Uterus (tissue), 4 donors: Measurements from ENCODE around the gene CES3. TPM values are rescaled to one million over a fixed set of nuclear protein-coding genes. Genes with fewer than 3 reads are reported as not detected.

ENCODE experiments used
- DNase-seq, 2 donors: peaks; one replicate each; pipeline ENCODE4 v3.0.0-alpha.2; 2019 to 2020
- H3K27ac ChIP-seq, 2 donors: fragments of 200-600 bp; sonication (generic); 1 replicate in 1 of 2; 2 replicates in 1 of 2; pipeline ENCODE4 v1.5.1; 2016 to 2018
- H3K27me3 ChIP-seq, 2 donors: fragments of 200-600 bp; sonication (generic); one replicate each; pipeline ENCODE4 v1.5.1; 2018 to 2019; ENCODE audit warnings: control low read depth in 1 of 2
- H3K36me3 ChIP-seq, 2 donors: fragments of 200-600 bp; sonication (generic); one replicate each; pipeline ENCODE4 v1.5.1; 2019; ENCODE audit warnings: control low read depth in 1 of 2
- H3K4me1 ChIP-seq, 2 donors: fragments of 200-600 bp; sonication (generic); one replicate each; pipeline ENCODE4 v1.5.1; 2018 to 2019; ENCODE audit warnings: control low read depth in 1 of 2
- H3K4me3 ChIP-seq, 2 donors: fragments of 200-600 bp; sonication (generic); 1 replicate in 1 of 2; 2 replicates in 1 of 2; pipeline ENCODE4 v1.5.1; 2018 to 2019; ENCODE audit warnings: mild to moderate bottlenecking in 1 of 2
- H3K9me3 ChIP-seq, 2 donors: fragments of 200-600 bp; sonication (generic); one replicate each; pipeline ENCODE4 v1.5.1; 2019; ENCODE audit warnings: control low read depth in 1 of 2
- POLR2A ChIP-seq, 2 donors: fragments of 450-650 bp; IDR thresholded peaks; one replicate each; pipeline ENCODE4 v1.6.1; 2016; ENCODE audit warnings: antibody characterized with exemption in 2 of 2, mild to moderate bottlenecking in 1 of 2, moderate library complexity in 1 of 2
- intact Hi-C: fragments of 100-400 bp; cut with DNase I; formaldehyde crosslinking; loops from one replicate; pipeline ENCODE4 v1.15.1; 2023; ENCODE audit warnings: low total_unique reads
- total RNA-seq, 4 donors: library from RNA; depleted of rRNA in 3 of 4; stranded (reverse); fragments of >200 nt in 3 of 4; gene quantifications; one replicate each; pipeline versions ENCODE4 v1.1.0 to v1.2.4, GENCODE V29; 2014 to 2023
- TF ChIP-seq, protein P1 (sequence below), 4 experiments: fragments of 200-600 bp in 2 of 4; fragments of 450-650 bp in 2 of 4; sonication (generic) in 2 of 4; IDR thresholded peaks; one replicate each; pipeline ENCODE4 v1.5.1; 2016 to 2019; ENCODE audit warnings: antibody characterized with exemption in 4 of 4, mild to moderate bottlenecking in 2 of 4, moderate library complexity in 1 of 4
- donor health status: DM: yes; HTN: yes; CAD: no.

Gene CES3
- total RNA-seq, 4 donors from 2014 or later, result 0.51 to 2.8 (median 0.86) TPM

GRCh38 chr16:66935314-66936011 lies 25.6 kb upstream of the CES3 start, which contains the start of gene CES2:
CES2 (plus strand) TSS chr16:66935516; CDS start chr16:66935636, 120 bp downstream.
- Histone ChIP-seq H3K9me3 (no peaks in the 10 kb centered on the region), H3K36me3 (no peaks in the 10 kb centered on the region), H3K27ac (peak within 1 kb of the TSS; percentile 91 to 93), H3K4me3 (peak within 1 kb of the TSS; percentile 78 to 94), H3K27me3 (no peaks in the 10 kb centered on the region), H3K4me1 (peaks cover 0 to 29% of the 10 kb centered on the region in 2 donors)
- intact Hi-C loops, result no loop called here
- no peak for TF ChIP-seq POLR2A (IDR thresholded peaks at IDR 0.05)
- TF ChIP-seq, protein P1, sequence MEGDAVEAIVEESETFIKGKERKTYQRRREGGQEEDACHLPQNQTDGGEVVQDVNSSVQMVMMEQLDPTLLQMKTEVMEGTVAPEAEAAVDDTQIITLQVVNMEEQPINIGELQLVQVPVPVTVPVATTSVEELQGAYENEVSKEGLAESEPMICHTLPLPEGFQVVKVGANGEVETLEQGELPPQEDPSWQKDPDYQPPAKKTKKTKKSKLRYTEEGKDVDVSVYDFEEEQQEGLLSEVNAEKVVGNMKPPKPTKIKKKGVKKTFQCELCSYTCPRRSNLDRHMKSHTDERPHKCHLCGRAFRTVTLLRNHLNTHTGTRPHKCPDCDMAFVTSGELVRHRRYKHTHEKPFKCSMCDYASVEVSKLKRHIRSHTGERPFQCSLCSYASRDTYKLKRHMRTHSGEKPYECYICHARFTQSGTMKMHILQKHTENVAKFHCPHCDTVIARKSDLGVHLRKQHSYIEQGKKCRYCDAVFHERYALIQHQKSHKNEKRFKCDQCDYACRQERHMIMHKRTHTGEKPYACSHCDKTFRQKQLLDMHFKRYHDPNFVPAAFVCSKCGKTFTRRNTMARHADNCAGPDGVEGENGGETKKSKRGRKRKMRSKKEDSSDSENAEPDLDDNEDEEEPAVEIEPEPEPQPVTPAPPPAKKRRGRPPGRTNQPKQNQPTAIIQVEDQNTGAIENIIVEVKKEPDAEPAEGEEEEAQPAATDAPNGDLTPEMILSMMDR (IDR thresholded peaks at IDR 0.05), result no peak
- no peak for DNase-seq

GRCh38 chr16:66936462-66936861 lies 24.6 kb upstream of the CES3 start:
- TF ChIP-seq POLR2A (IDR thresholded peaks at IDR 0.05), result no peak
- TF ChIP-seq, protein P1 (IDR thresholded peaks at IDR 0.05), result no peak
- Histone ChIP-seq H3K4me3 (no peak overlapping the region), H3K27ac (no peak overlapping the region), H3K36me3 (no peaks in the 10 kb centered on the region), H3K27me3 (no peaks in the 10 kb centered on the region), H3K9me3 (no peaks in the 10 kb centered on the region), H3K4me1 (peaks cover 0 to 29% of the 10 kb centered on the region in 2 donors)
- no peak for DNase-seq
- intact Hi-C loops, result no loop called here

DNA sequence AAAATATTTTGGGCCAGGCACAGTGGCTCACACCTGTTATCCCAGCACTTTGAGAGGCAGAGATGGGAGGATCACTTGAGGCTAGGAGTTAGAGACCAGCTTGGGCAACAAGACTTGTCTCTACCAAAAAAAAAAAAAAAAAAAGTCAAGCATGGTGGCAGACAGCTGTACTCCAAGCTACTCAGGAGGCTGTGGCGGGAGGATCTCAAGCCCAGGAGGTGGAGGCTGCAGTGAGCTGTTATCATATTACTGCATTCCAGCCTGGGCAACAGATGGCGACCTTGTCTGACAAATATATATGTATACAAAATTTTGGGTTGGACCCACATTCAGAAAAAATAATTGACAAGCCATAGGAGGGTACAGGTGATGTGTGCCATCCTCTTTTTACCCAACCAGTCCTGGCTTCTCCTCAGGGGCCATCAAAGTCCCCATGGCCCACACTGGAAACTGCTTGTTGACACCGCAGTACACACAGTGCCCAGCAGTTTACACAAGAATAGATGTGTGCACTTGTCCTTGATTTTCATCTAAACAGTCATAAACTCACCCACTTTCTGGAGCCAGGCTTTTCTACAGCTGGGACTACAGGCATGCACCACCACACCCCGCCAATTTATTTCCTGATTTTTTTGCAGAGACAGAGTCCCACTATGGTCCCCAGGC lies 24.0 kb upstream of the CES3 start:
- peaks cover 0 to 29% of the 10 kb centered on the region in 2 donors for H3K4me1 ChIP-seq
- no peaks in the 10 kb centered on the region for H3K36me3 ChIP-seq
- no peaks in the 10 kb centered on the region for H3K9me3 ChIP-seq
- H3K27me3 ChIP-seq, result no peaks in the 10 kb centered on the region
- intact Hi-C loops, result no loop called here
- H3K27ac ChIP-seq, result no peak overlapping the region
- H3K4me3 ChIP-seq, result no peak overlapping the region
- no peak for DNase-seq
- no peak for TF ChIP-seq POLR2A (IDR thresholded peaks at IDR 0.05)
- TF ChIP-seq, protein P1 (IDR thresholded peaks at IDR 0.05), result no peak

DNA sequence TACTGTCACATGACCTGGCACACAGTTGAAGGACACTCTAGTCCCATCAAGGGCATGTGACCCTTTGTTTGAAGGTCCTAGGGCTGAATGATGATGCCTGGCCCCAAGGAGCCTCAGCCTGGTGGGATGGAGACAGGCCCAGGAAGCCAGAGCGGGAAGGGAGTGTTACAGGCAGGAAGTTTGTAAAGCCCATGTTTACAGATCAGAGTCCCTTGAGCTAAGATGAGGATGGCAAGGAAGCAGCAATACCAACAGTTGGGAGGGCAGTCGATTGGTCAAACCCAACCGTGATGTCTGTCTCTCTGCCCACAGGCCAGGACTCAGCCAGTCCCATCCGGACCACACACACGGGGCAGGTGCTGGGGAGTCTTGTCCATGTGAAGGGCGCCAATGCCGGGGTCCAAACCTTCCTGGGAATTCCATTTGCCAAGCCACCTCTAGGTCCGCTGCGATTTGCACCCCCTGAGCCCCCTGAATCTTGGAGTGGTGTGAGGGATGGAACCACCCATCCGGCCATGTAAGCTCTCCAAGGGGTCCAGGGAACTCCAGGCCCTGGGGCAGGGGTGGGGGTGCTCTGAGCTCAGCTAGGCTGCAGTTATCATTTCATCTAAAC lies 23.2 kb upstream of the CES3 start:
- H3K27ac ChIP-seq, result no peak overlapping the region
- no peak for DNase-seq
- H3K27me3 ChIP-seq, result no peaks in the 10 kb centered on the region
- H3K9me3 ChIP-seq, result no peaks in the 10 kb centered on the region
- peaks cover 0 to 24% of the 10 kb centered on the region in 2 donors for H3K4me1 ChIP-seq
- H3K36me3 ChIP-seq, result no peaks in the 10 kb centered on the region
- H3K4me3 ChIP-seq, result no peak overlapping the region
- intact Hi-C loops, result no loop called here
- TF ChIP-seq, protein P1 (IDR thresholded peaks at IDR 0.05), result no peak
- TF ChIP-seq POLR2A (IDR thresholded peaks at IDR 0.05), result no peak

GRCh38 chr16:66939366-66939765 lies 21.7 kb upstream of the CES3 start:
- Histone ChIP-seq H3K27ac (no peak overlapping the region), H3K27me3 (no peaks in the 10 kb centered on the region), H3K4me3 (no peak overlapping the region), H3K9me3 (no peaks in the 10 kb centered on the region), H3K4me1 (peaks cover 0 to 17% of the 10 kb centered on the region in 2 donors), H3K36me3 (no peaks in the 10 kb centered on the region)
- no peak for TF ChIP-seq POLR2A (IDR thresholded peaks at IDR 0.05)
- TF ChIP-seq, protein P1 (IDR thresholded peaks at IDR 0.05), result no peak
- no peak for DNase-seq
- intact Hi-C loops, result no loop called here
